Measurements from ENCODE around the gene BCAS3.

Gene BCAS3

GRCh38 chr17:61349350-61349749 is 671.7 kb downstream of the BCAS3 start:
- H3K36me3 ChIP-seq (ENCODE audit: control insufficient read depth in 1 of 2, insufficient read depth in 2 of 2, low read length in 2 of 2) = no peaks in the 10 kb centered on the region
- H2BK120ac ChIP-seq (ENCODE audit: insufficient read depth, low read length, poor library complexity) = no peak overlapping the region
- H4K8ac ChIP-seq (ENCODE audit: low read depth, low read length) = no peak overlapping the region
- no peak overlapping the region for H3K14ac ChIP-seq (ENCODE audit: low read length)
- no peak overlapping the region for H2AFZ ChIP-seq (ENCODE audit: insufficient read depth, low read length, poor library complexity)
- no peak overlapping the region for H3K23ac ChIP-seq (ENCODE audit: low read length)
- no peaks in the 10 kb centered on the region for H3K9me3 ChIP-seq (ENCODE audit: insufficient read depth, low read depth, low read length)
- no peak overlapping the region for H4K12ac ChIP-seq (ENCODE audit: low read depth, low read length)
- peaks cover 10 to 14% of the 10 kb centered on the region in 2 experiments for H3K4me1 ChIP-seq (ENCODE audit: control insufficient read depth in 1 of 2, insufficient read depth in 2 of 2, low read length in 2 of 2)
- H3K79me2 ChIP-seq (ENCODE audit: control insufficient read depth, insufficient read depth, low read length, poor library complexity) = no peaks in the 10 kb centered on the region
- H3K27ac ChIP-seq (ENCODE audit: low read depth, low read length) = no peak overlapping the region
- H2BK12ac ChIP-seq (ENCODE audit: low read length) = no peak overlapping the region
- no peak overlapping the region for H2BK5ac ChIP-seq (ENCODE audit: low read depth, low read length, poor library complexity)
- no peaks in the 10 kb centered on the region for H3K27me3 ChIP-seq (ENCODE audit: insufficient read depth, low read length)
- peak in 1 of 2 donors; percentile 18 for DNase-seq
- no peak overlapping the region for H2AK5ac ChIP-seq (ENCODE audit: low read length)
- H3K4me3 ChIP-seq (ENCODE audit: low read depth, low read length) = no peak overlapping the region
- no peak overlapping the region for H3K18ac ChIP-seq (ENCODE audit: low read length)
- H4K91ac ChIP-seq (ENCODE audit: low read depth, low read length) = no peak overlapping the region
- no peak overlapping the region for H3K4ac ChIP-seq (ENCODE audit: low read depth, low read length)
- H3K4me2 ChIP-seq (ENCODE audit: low read length) = no peak overlapping the region
- WGBS (ENCODE audit: extremely low coverage, insufficient coverage, insufficient read length) = no CpG with 5 or more reads among the region's 3 CpGs
- no peak overlapping the region for H3K9ac ChIP-seq (ENCODE audit: low read length)
- H3K79me1 ChIP-seq (ENCODE audit: low read length) = no peaks in the 10 kb centered on the region

DNA sequence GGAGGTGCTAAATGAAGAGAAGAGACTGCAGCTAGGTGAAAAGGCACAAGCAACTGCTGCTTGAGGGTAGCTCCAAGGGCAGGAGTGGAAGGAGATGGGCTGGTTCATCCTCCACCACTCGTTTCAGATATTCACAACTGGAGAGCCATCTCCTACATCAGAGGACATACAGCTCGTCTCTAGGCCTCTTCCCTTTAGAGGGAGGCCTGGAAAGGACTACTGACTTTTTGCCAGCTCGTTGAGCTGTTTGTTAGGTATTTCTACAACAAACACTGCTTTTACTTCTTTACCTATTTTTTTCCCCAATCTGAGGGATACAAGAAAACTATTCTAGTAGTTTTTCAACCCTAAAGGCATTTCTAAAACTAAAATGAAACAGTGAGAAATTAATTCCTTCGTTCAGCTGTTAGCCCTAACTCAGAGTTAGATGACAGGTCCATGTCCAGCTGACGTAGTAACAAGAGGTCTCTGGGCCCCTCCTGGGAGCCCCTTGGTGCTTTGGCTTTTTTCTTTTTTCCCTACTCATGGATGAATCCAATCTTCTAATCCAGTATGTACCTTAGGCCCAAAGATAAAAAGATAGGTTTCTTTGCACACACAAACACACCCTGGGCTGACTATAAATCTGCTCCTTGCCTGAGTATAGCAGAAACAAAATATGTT is 674.2 kb downstream of the BCAS3 start:
- no peak for DNase-seq
- Histone ChIP-seq H2AFZ (ENCODE audit: insufficient read depth, low read length, poor library complexity) (no peak overlapping the region), H2BK12ac (ENCODE audit: low read length) (no peak overlapping the region), H4K91ac (ENCODE audit: low read depth, low read length) (no peak overlapping the region), H3K79me2 (ENCODE audit: control insufficient read depth, insufficient read depth, low read length, poor library complexity) (no peaks in the 10 kb centered on the region), H3K4me2 (ENCODE audit: low read length) (no peak overlapping the region), H3K23ac (ENCODE audit: low read length) (no peak overlapping the region), H3K18ac (ENCODE audit: low read length) (no peak overlapping the region), H4K12ac (ENCODE audit: low read depth, low read length) (no peak overlapping the region), H3K27me3 (ENCODE audit: insufficient read depth, low read length) (no peaks in the 10 kb centered on the region), H3K79me1 (ENCODE audit: low read length) (no peaks in the 10 kb centered on the region), H3K9me3 (ENCODE audit: insufficient read depth, low read depth, low read length) (no peaks in the 10 kb centered on the region), H3K9ac (ENCODE audit: low read length) (no peak overlapping the region), H3K14ac (ENCODE audit: low read length) (no peak overlapping the region), H3K4ac (ENCODE audit: low read depth, low read length) (no peak overlapping the region), H2AK5ac (ENCODE audit: low read length) (no peak overlapping the region), H4K8ac (ENCODE audit: low read depth, low read length) (no peak overlapping the region), H3K4me1 (ENCODE audit: control insufficient read depth in 1 of 2, insufficient read depth in 2 of 2, low read length in 2 of 2) (peaks cover 10 to 14% of the 10 kb centered on the region in 2 experiments), H3K4me3 (ENCODE audit: low read depth, low read length) (no peak overlapping the region), H2BK5ac (ENCODE audit: low read depth, low read length, poor library complexity) (no peak overlapping the region), H3K36me3 (ENCODE audit: control insufficient read depth in 1 of 2, insufficient read depth in 2 of 2, low read length in 2 of 2) (no peaks in the 10 kb centered on the region), H3K27ac (ENCODE audit: low read depth, low read length) (no peak overlapping the region), H2BK120ac (ENCODE audit: insufficient read depth, low read length, poor library complexity) (no peak overlapping the region)
- WGBS (ENCODE audit: extremely low coverage, insufficient coverage, insufficient read length) = no CpG with 5 or more reads among the region's 5 CpGs

DNA sequence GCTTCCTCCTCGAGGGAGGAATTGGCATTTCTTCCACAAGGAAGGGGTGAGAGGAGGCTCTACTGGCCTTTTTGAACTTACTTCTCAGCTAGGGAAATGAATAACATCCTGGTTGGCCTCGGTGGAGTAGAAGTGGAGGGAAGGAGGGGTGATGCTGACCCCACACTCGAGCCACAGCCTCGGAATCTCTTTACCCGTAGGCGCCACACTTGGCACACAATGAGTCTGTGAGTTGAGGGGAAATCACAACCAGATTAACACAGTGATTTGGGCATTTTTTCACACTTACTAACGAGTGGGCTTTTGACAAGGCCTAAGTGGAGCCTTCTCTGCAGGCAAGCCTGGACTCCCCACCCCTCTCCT is 674.7 kb downstream of the BCAS3 start:
- Histone ChIP-seq H4K91ac (ENCODE audit: low read depth, low read length) (no peak overlapping the region), H2BK120ac (ENCODE audit: insufficient read depth, low read length, poor library complexity) (no peak overlapping the region), H3K4me2 (ENCODE audit: low read length) (no peak overlapping the region), H2BK12ac (ENCODE audit: low read length) (no peak overlapping the region), H3K27me3 (ENCODE audit: insufficient read depth, low read length) (no peaks in the 10 kb centered on the region), H3K14ac (ENCODE audit: low read length) (no peak overlapping the region), H3K79me2 (ENCODE audit: control insufficient read depth, insufficient read depth, low read length, poor library complexity) (no peaks in the 10 kb centered on the region), H2AFZ (ENCODE audit: insufficient read depth, low read length, poor library complexity) (no peak overlapping the region), H3K36me3 (ENCODE audit: control insufficient read depth in 1 of 2, insufficient read depth in 2 of 2, low read length in 2 of 2) (no peaks in the 10 kb centered on the region), H3K23ac (ENCODE audit: low read length) (no peak overlapping the region), H2BK5ac (ENCODE audit: low read depth, low read length, poor library complexity) (no peak overlapping the region), H3K79me1 (ENCODE audit: low read length) (no peaks in the 10 kb centered on the region), H4K8ac (ENCODE audit: low read depth, low read length) (no peak overlapping the region), H2AK5ac (ENCODE audit: low read length) (no peak overlapping the region), H3K18ac (ENCODE audit: low read length) (no peak overlapping the region), H3K27ac (ENCODE audit: low read depth, low read length) (no peak overlapping the region), H3K4ac (ENCODE audit: low read depth, low read length) (no peak overlapping the region), H3K9me3 (ENCODE audit: insufficient read depth, low read depth, low read length) (no peaks in the 10 kb centered on the region), H3K4me1 (ENCODE audit: control insufficient read depth in 1 of 2, insufficient read depth in 2 of 2, low read length in 2 of 2) (peaks cover 10 to 14% of the 10 kb centered on the region in 2 experiments), H4K12ac (ENCODE audit: low read depth, low read length) (no peak overlapping the region), H3K4me3 (ENCODE audit: low read depth, low read length) (no peak overlapping the region), H3K9ac (ENCODE audit: low read length) (no peak overlapping the region)
- no peak for DNase-seq
- no CpG with 5 or more reads among the region's 7 CpGs for WGBS (ENCODE audit: extremely low coverage, insufficient coverage, insufficient read length)

DNA sequence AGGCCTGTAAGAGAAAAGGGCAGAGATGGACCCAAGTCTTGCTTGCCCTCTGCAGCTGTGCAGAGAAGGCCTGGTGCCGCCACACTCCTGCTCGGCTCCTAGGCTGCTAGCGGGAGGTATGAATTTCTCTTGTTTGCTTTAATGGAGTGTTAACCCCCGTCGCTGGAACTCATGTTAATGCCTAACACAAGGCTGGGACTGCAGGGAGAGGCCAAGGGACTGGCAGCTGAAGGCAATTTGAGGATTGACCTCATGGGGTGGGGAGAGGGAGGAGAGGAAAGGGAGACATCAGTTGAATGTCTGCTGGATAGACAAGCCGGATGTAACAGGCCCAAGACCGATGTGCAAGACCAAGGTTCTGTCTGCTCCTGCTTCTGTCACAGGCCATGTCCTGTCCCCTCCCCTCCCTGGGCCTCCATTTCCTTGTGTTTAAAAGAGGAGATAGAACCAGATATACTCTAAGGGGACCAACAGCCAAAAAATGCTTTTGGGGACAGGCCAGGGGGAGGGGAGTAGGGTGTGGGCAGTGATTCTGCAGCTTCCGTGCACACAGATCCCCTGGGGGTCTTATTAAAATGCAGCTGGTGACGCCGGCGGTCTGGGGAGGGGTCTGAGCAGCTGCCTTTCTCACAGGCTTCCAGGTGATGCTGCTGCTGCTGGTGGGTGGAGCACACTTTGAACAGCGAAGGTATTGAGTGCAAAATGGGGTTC is 675.3 kb downstream of the BCAS3 start:
- Histone ChIP-seq H2BK120ac (ENCODE audit: insufficient read depth, low read length, poor library complexity) (no peak overlapping the region), H3K27me3 (ENCODE audit: insufficient read depth, low read length) (no peaks in the 10 kb centered on the region), H4K12ac (ENCODE audit: low read depth, low read length) (no peak overlapping the region), H3K27ac (ENCODE audit: low read depth, low read length) (no peak overlapping the region), H2BK5ac (ENCODE audit: low read depth, low read length, poor library complexity) (no peak overlapping the region), H3K79me2 (ENCODE audit: control insufficient read depth, insufficient read depth, low read length, poor library complexity) (no peaks in the 10 kb centered on the region), H3K23ac (ENCODE audit: low read length) (no peak overlapping the region), H3K9me3 (ENCODE audit: insufficient read depth, low read depth, low read length) (no peaks in the 10 kb centered on the region), H2AFZ (ENCODE audit: insufficient read depth, low read length, poor library complexity) (no peak overlapping the region), H3K4me1 (ENCODE audit: control insufficient read depth in 1 of 2, insufficient read depth in 2 of 2, low read length in 2 of 2) (peaks cover 10 to 14% of the 10 kb centered on the region in 2 experiments), H2BK12ac (ENCODE audit: low read length) (no peak overlapping the region), H4K91ac (ENCODE audit: low read depth, low read length) (no peak overlapping the region), H4K8ac (ENCODE audit: low read depth, low read length) (no peak overlapping the region), H3K4ac (ENCODE audit: low read depth, low read length) (no peak overlapping the region), H2AK5ac (ENCODE audit: low read length) (no peak overlapping the region), H3K36me3 (ENCODE audit: control insufficient read depth in 1 of 2, insufficient read depth in 2 of 2, low read length in 2 of 2) (no peaks in the 10 kb centered on the region), H3K18ac (ENCODE audit: low read length) (no peak overlapping the region), H3K4me3 (ENCODE audit: low read depth, low read length) (no peak overlapping the region), H3K79me1 (ENCODE audit: low read length) (no peaks in the 10 kb centered on the region), H3K4me2 (ENCODE audit: low read length) (no peak overlapping the region), H3K14ac (ENCODE audit: low read length) (no peak overlapping the region), H3K9ac (ENCODE audit: low read length) (no peak overlapping the region)
- WGBS (ENCODE audit: extremely low coverage, insufficient coverage, insufficient read length) = no CpG with 5 or more reads among the region's 12 CpGs
- DNase-seq = no peak
